Measurements from ENCODE around the gene COL18A1.

COL18A1 gene

DNA sequence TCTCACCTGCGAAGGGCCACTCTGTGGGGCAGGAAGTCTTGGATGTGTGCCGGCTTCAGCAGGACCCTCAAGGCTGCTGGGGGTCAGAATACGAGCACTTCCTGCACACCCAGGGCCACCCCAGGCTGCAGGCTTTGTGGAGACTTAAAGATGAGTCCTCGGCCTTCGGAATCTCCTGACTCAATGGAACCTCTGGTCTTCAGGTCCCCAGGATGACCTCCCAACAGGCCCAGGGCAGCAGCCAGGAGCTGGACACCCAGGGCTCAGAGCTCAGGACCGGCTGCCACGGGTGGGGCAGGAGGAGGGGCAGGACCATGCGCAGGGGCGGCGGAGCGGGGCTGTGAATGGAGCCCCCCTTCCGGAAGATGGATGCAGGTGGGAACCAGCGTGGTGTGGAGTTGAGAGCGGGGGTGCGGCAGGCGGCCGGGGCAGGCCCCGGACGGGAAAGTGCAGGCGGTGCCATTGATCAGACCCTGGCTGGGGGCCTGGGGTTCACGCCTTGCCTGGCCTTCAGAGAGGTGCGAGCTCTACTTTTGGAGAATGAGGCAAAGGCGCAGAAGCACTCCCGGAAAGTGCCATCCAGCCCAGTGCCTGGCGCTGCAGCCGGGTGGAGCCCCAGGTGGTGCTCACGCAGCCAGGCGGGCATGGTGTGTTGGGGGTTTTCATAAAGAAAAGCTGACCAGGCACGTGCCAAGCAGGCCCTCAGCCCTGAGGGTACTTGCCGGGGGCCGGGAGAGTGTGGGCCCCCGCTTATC is 10.4 kb downstream of the COL18A1 start:
- DNase-seq: no peak

DNA sequence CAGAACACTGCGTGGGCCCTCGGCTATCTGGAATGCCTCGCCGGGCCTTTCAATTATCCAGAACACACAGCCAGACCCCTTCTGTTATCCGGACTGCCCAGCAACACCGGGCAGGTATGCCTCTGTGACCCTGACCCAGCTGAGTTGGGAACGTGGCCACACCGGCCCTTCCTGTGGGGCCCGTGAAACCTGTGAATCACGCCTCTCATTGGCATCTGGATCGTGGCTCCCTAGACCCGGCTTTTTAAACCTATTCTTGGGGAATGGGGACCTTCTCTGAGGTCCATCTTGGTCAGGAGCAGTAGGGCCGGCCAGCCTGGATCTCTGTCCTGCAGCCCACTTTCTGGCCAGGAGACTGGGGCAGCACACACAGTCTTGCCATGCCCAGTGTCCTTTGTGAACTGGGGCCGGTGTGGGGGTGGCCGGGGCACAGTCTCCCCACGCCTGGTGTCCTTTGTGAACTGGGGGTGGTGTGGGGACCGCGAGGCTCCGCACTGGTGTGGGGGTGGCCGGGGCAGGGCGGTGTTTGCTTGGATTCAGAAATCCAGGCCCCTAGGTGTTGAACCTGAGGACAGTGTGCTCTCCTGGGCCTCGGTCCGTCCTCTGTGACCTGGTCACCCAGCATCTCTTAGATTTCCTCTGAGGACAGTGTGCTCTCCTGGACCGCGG is 11.1 kb downstream of the COL18A1 start:
- no peak for DNase-seq

- no peak for DNase-seq
These were observed 11.7 kb downstream of the COL18A1 start for GRCh38 chr21:45416620-45417019.

DNA sequence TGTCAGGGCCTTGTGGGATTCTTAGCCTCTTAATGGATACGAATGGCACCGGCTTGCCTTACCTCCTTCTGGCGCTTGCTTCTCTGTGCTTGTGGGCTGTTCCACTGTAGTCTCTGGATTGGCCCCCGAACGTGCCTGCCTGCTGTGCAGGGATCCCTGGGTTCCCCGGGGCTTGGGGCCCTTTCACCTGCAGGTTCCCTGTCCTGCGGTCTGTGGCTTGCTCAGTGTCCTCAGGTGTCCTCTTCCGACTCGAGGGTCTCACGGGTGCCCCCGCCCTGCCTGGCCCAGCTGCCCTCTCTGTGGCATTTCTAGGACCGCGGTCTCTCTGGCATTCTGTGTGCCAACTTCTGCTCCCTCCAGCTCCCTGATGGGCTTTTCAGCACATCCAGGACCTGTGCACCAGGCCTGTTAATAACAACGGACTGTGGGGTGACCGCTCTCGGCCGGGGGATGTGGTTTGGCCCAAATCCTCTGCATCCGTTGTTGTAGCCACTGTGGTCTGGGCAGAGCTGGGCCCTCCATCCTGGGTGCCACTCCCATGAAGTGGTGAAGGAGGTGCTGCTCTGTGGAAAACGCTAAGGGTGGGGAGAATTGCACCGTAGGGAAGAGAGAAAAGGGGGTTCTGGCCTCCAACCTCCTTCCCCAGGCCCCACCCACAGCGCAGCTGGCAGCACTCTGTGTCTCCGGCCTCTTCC is 12.4 kb downstream of the COL18A1 start:
- DNase-seq: no peak

- no peak for DNase-seq
These were observed 13.0 kb downstream of the COL18A1 start for GRCh38 chr21:45417951-45418300.

DNA sequence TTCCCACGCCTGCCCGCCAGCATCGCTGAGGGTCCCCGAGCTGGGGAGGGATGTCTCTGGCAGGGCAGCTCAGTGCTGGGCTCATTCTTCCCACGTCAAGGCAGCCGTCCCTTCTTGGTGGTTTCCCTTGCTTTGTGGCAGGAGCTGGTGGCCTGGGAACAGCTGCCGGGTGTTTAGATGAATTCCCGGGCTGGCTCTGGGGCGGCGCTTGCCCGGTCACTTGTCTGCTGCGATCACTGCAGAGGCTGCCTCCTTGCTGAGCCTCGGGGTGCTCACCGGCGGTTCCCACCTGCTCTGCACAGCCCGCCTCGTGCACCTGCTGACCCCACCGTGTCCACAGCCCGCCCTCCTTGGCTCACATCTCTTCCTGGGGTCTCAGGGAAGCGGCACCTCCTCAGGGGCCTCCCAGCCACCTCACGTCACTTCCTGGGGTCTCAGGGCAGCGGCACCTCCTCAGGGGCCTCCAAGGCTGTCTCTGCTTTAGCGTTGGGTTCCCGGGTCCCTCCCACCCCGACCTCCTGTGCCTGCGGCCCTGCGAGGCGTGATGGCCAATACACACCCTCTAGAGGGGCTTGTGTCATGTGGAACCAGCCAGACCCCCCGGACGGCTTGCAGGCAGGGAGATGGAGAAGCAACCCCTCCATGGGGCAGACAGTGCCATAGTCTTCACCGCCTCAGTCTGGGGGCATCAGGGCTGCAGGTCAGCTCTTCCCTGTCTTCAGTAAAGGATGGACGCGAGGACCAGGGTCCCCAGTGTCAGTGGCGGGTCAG is 13.5 kb downstream of the COL18A1 start:
- DNase-seq: no peak

GRCh38 chr21:45419162-45419561 is 14.2 kb downstream of the COL18A1 start:
- DNase-seq: no peak

GRCh38 chr21:45420061-45421041 is 15.4 kb downstream of the COL18A1 start:
- DNase-seq: no peak

- no peak for DNase-seq
These were observed 16.3 kb downstream of the COL18A1 start for GRCh38 chr21:45421071-45421845.

DNA sequence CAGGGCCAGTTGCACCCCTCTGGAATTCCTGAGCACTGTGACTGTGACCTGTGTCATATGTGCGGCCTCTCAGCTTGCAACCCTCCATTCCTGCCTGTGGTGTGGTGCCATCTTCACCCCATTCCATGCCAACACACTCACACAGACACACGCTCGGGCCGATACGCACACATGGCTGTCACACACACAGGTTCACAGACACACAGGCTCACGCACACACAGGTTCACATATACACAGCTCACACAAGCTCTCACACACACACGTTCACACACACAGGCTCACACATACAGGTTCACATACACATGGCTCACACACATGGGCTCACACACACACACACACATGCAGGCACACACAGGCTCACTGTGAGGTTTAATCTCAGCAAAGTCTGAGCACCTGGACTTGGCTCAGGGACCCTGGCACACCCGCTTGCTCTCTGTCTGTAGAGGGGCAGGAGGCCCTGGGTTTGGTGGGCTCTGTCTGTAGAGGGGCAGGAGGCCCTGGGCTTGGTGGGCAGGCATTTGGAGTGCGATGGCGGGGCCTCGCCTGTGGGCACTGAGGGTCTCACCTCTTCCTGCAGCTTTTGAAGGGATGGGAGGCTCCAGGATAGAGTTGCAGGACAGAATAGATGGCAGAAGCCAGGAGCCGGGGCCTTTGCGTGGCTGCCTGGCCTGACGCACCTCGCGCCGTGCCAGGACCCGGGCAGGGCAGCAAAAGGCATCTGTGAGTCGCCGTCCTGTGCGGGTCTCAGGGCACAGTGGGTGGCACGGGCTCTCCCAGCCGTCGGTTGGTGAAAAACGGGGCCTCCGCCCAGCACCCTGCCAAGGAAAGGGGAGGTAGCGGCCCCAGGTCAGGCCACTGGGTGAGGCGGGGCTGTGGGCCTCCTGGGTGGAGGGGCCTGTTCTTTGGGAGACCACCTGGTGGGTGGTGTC is 17.1 kb downstream of the COL18A1 start:
- DNase-seq: no peak

DNA sequence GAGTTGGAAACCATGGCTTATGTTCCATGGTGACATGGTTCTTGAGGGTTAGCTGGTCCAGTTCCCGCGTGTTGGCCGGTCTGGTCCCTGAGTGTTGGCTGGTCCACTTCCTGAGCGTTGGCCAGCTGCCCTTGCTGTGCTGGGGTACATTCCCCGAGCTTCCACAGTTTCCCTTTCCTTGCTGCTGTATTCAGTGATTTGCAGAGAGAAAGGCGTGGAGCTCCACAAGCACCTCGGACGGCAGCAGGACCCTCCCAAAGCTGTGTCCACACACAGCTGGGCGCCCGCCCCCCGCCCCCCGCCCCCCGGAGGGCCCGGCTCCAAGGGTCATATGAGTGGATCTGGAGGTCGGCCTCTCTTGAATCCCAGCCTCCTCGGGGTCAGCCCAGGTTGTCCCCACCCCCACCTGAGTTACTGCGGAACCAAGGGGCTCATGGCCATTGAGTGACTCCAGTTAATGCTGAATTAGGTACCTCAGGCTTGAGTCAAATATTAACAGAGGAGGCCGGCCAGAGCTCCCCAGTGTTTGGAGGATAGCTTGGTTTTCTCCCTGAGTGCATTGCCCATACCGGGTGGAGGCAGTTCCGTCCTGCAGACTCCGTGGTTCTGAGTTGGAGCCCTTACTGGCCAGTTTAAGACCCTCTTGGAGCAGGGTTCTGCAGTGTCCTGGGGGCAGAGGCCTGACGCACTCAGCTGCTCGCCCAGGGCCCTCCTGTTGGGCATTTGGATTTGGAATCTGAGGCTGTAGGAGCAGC is 18.4 kb downstream of the COL18A1 start:
- no peak for DNase-seq

- no peak for DNase-seq
These were observed 19.2 kb downstream of the COL18A1 start for GRCh38 chr21:45423968-45424853.

- DNase-seq: no peak
These were observed 20.2 kb downstream of the COL18A1 start for GRCh38 chr21:45424854-45425795.

- DNase-seq: peak in 1 of 2 donors; percentile 13
These were observed 22.6 kb downstream of the COL18A1 start for GRCh38 chr21:45427331-45428271.

DNA sequence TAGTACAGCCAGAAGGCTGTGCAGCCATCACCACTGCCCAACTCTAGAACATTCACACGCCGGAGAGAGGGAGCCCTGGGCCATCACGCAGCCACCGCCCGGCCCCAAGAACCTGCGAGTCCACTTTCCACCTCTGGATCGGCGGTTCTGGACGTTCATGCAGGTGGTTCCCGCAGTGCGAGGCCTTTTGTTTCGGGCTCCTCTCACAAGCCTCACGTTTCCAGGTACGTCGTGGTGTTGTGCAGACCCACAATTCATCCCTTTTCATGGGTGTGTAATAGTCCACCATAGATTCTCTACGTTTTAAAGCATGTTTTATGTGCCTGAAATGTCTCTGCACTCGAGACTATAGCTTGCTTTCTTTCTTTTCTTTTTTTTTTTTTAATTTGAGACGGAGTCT is 23.6 kb downstream of the COL18A1 start:
- no peak for DNase-seq
